GM11168 (cell line): ENCODE results near the gene MRPL19.

Source experiments
- in situ Hi-C: fragments of 300-500 bp; cut with MboI; formaldehyde crosslinking; loops from one replicate; pipeline ENCODE4 v1.12.0; 2022; ENCODE audit warnings: low sequenced_read_pairs; ENCODE audit not compliant: unreplicated experiment

The MRPL19 gene

GRCh38 chr2:75716406-75716805 lies 69.8 kb downstream of the MRPL19 start:
- in situ Hi-C loops = no loop called here

GRCh38 chr2:75719616-75720015 lies 73.0 kb downstream of the MRPL19 start:
- in situ Hi-C loops = no loop called here

GRCh38 chr2:75720525-75720924 lies 73.9 kb downstream of the MRPL19 start:
- in situ Hi-C loops = no loop called here

- in situ Hi-C loops = no loop called here
These were observed 76.1 kb downstream of the MRPL19 start for GRCh38 chr2:75722687-75723086.

- in situ Hi-C loops = no loop called here
These were observed 82.2 kb downstream of the MRPL19 start for GRCh38 chr2:75728614-75729419.

- in situ Hi-C loops = no loop called here
These were observed 83.3 kb downstream of the MRPL19 start for GRCh38 chr2:75729861-75730260.

- in situ Hi-C loops = no loop called here
These were observed 89.7 kb downstream of the MRPL19 start for GRCh38 chr2:75736276-75736675.

- in situ Hi-C loops = no loop called here
These were observed 91.4 kb downstream of the MRPL19 start for GRCh38 chr2:75737961-75738360.
